SK-N-SH (cell line): ENCODE results near the gene SMYD2.

ENCODE experiments used
- CTCF ChIP-seq: fragments of 200-600 bp; sonication (generic); IDR thresholded peaks from 2 replicates; pipeline ENCODE4 v1.6.1; 2017; ENCODE audit warnings: antibody characterized with exemption, mild to moderate bottlenecking, moderate library complexity
- EP300 ChIP-seq, 2 experiments: IDR thresholded peaks; 2 replicates each; pipeline versions ENCODE4 v1.4.0 to v1.6.1; 2012; ENCODE audit warnings: borderline replicate concordance in 1 of 2, low read depth in 1 of 2, low read length in 1 of 2
- EZH2phosphoT487 ChIP-seq: fragments of 200-600 bp; sonication (generic); IDR thresholded peaks from 2 replicates; pipeline ENCODE4 v1.6.1; 2017; ENCODE audit warnings: low read depth, mixed run types, mild to moderate bottlenecking, antibody characterized with exemption, moderate library complexity, borderline replicate concordance
- FOSL2 ChIP-seq: IDR thresholded peaks from 2 replicates; pipeline ENCODE4 v1.4.0; 2012; ENCODE audit warnings: low read depth, mild to moderate bottlenecking, moderate library complexity, borderline replicate concordance
- GABPA ChIP-seq: IDR thresholded peaks from 2 replicates; pipeline ENCODE4 v1.4.0; 2012; ENCODE audit warnings: low read depth, mild to moderate bottlenecking
- JUND ChIP-seq: IDR thresholded peaks from 2 replicates; pipeline ENCODE4 v1.4.0; 2012
- MAX ChIP-seq: IDR thresholded peaks from 2 replicates; pipeline ENCODE4 v1.4.0; 2012; ENCODE audit warnings: low read depth
- POLR2AphosphoS5 ChIP-seq: IDR thresholded peaks from 2 replicates; pipeline ENCODE4 v1.6.1; 2012; ENCODE audit warnings: low read depth, low read length
- RAD21 ChIP-seq: IDR thresholded peaks from 2 replicates; pipeline ENCODE4 v1.6.1; 2012; ENCODE audit warnings: mild to moderate bottlenecking, low read length
- REST ChIP-seq: IDR thresholded peaks from 2 replicates; pipeline ENCODE4 v1.6.1; 2012; ENCODE audit warnings: mild to moderate bottlenecking, low read depth, low read length, moderate library complexity
- SIN3A ChIP-seq: IDR thresholded peaks from 2 replicates; pipeline ENCODE4 v1.6.1; 2012; ENCODE audit warnings: low read depth, mild to moderate bottlenecking, low read length, moderate library complexity, borderline replicate concordance
- TAF1 ChIP-seq: IDR thresholded peaks from 2 replicates; pipeline ENCODE4 v1.6.1; 2012; ENCODE audit warnings: low read depth, mild to moderate bottlenecking, low read length, moderate library complexity, borderline replicate concordance
- USF1 ChIP-seq: IDR thresholded peaks from 2 replicates; pipeline ENCODE4 v1.4.0; 2012; ENCODE audit warnings: low read depth, borderline replicate concordance
- YY1 ChIP-seq: IDR thresholded peaks from 2 replicates; pipeline ENCODE4 v1.4.0; 2012; ENCODE audit warnings: low read depth, mild to moderate bottlenecking

GRCh38 chr1:214335567-214335966 lies 54.6 kb downstream of the SMYD2 start:
- TF ChIP-seq REST (no peak), CTCF (no peak), POLR2AphosphoS5 (no peak), FOSL2 (no peak), JUND (no peak), USF1 (no peak), RAD21 (no peak), EZH2phosphoT487 (no peak), YY1 (no peak), TAF1 (no peak), EP300 (IDR thresholded peaks at IDR 0.05; ENCODE audit: borderline replicate concordance in 1 of 2, low read depth in 1 of 2, low read length in 1 of 2) (no peak), SIN3A (no peak), GABPA (no peak), MAX (no peak)
